ENCODE data around the gene POLK. TPM values are rescaled to one million over a fixed set of nuclear protein-coding genes. Genes with fewer than 3 reads are reported as not detected.
"Not testable (repeated sequence)": the region's sequence is repeated elsewhere in the genome, so short reads cannot be mapped to it uniquely, and the experiment has no call there.

POLK gene
- polyA plus RNA-seq, 1 donor, result 23.4 TPM

- no peak for DNase-seq (ENCODE audit: low read depth)
Observed at GRCh38 chr5:75510417-75510835, 1.3 kb upstream of the POLK start.

- no peak for DNase-seq (ENCODE audit: low read depth)
Observed at GRCh38 chr5:75510836-75511434, 756 bp upstream of the POLK start.

- DNase-seq (ENCODE audit: low read depth), result no peak
Observed at GRCh38 chr5:75512383-75513074, 838 bp downstream of the POLK start.

GRCh38 chr5:75513841-75514240 is 2.1 kb downstream of the POLK start:
- no peak for DNase-seq (ENCODE audit: low read depth)

GRCh38 chr5:75514323-75514722 is 2.6 kb downstream of the POLK start:
- DNase-seq (ENCODE audit: low read depth), result no peak

- no peak for DNase-seq (ENCODE audit: low read depth)
Observed at GRCh38 chr5:75519761-75520160, 8.1 kb downstream of the POLK start.

- no peak for DNase-seq (ENCODE audit: low read depth)
Observed at GRCh38 chr5:75521195-75521594, 9.5 kb downstream of the POLK start.

GRCh38 chr5:75522025-75522424 is 10.3 kb downstream of the POLK start:
- no peak for DNase-seq (ENCODE audit: low read depth)

GRCh38 chr5:75522542-75522941 is 10.9 kb downstream of the POLK start:
- DNase-seq (ENCODE audit: low read depth), result no peak

- no peak for DNase-seq (ENCODE audit: low read depth)
Observed at GRCh38 chr5:75523275-75523674, 11.6 kb downstream of the POLK start.

- DNase-seq (ENCODE audit: low read depth), result no peak
Observed at GRCh38 chr5:75524071-75524470, 12.4 kb downstream of the POLK start.

- no peak for DNase-seq (ENCODE audit: low read depth)
Observed at GRCh38 chr5:75524591-75524990, 12.9 kb downstream of the POLK start.

GRCh38 chr5:75525344-75525743 is 13.7 kb downstream of the POLK start:
- DNase-seq (ENCODE audit: low read depth), result no peak

GRCh38 chr5:75526070-75526469 is 14.4 kb downstream of the POLK start:
- no peak for DNase-seq (ENCODE audit: low read depth)

GRCh38 chr5:75529185-75529584 is 17.5 kb downstream of the POLK start:
- no peak for DNase-seq (ENCODE audit: low read depth)

GRCh38 chr5:75532190-75532589 is 20.5 kb downstream of the POLK start:
- no peak for DNase-seq (ENCODE audit: low read depth)

GRCh38 chr5:75533716-75534115 is 22.0 kb downstream of the POLK start:
- DNase-seq (ENCODE audit: low read depth), result not testable (repeated sequence)

- DNase-seq (ENCODE audit: low read depth), result no peak
Observed at GRCh38 chr5:75534734-75535133, 23.0 kb downstream of the POLK start.

- no peak for DNase-seq (ENCODE audit: low read depth)
Observed at GRCh38 chr5:75536147-75536546, 24.5 kb downstream of the POLK start.

GRCh38 chr5:75536694-75537360 is 25.1 kb downstream of the POLK start:
- no peak for DNase-seq (ENCODE audit: low read depth)

GRCh38 chr5:75538211-75538610 is 26.5 kb downstream of the POLK start:
- DNase-seq (ENCODE audit: low read depth), result no peak

- no peak for DNase-seq (ENCODE audit: low read depth)
Observed at GRCh38 chr5:75545131-75545530, 33.4 kb downstream of the POLK start.

- DNase-seq (ENCODE audit: low read depth), result no peak
Observed at GRCh38 chr5:75546830-75547229, 35.1 kb downstream of the POLK start.

All from forelimb muscle (tissue), 1 donor.